Aorta (tissue), 5 donors: ENCODE results near the gene CCDC70. TPM values are rescaled to one million over a fixed set of nuclear protein-coding genes. Genes with fewer than 3 reads are reported as not detected.
A peak's percentile ranks its signal among the peaks of the same experiment; 100 is the strongest.

ENCODE experiments used
- ATAC-seq: fragments of 200-7000 bp; cut with Tn5 transposase; one replicate; pipeline ENCODE4 v1.9.1; 2022; ENCODE audit warnings: moderate library complexity; ENCODE audit not compliant: low FRiP score
- DNase-seq, 2 donors: peaks; one replicate each; pipeline ENCODE4 v3.0.0-alpha.2; 2020
- H3K27ac ChIP-seq, 2 donors: one replicate each; pipeline ENCODE4 v1.5.1; 2013; ENCODE audit warnings: low read length in 2 of 2, mild to moderate bottlenecking in 2 of 2, moderate library complexity in 2 of 2, control low read depth in 1 of 2, inconsistent platforms in 1 of 2, low read depth in 1 of 2
- H3K27me3 ChIP-seq, 2 donors: one replicate each; pipeline ENCODE4 v1.6.1; 2013; ENCODE audit warnings: control low read depth in 1 of 2, low read length in 1 of 2, mild to moderate bottlenecking in 1 of 2, moderate library complexity in 1 of 2; ENCODE audit not compliant: insufficient read depth in 2 of 2, control insufficient read depth in 1 of 2
- H3K36me3 ChIP-seq, 2 donors: one replicate each; pipeline ENCODE4 v1.6.1; 2013; ENCODE audit warnings: control low read depth in 1 of 2, low read length in 1 of 2, mild to moderate bottlenecking in 1 of 2; ENCODE audit not compliant: insufficient read depth in 2 of 2, control insufficient read depth in 1 of 2
- H3K4me1 ChIP-seq, 2 donors: one replicate each; pipeline ENCODE4 v1.6.1; 2013; ENCODE audit warnings: low read length in 2 of 2, control low read depth in 1 of 2, mild to moderate bottlenecking in 1 of 2, moderate library complexity in 1 of 2; ENCODE audit not compliant: insufficient read depth in 2 of 2, control insufficient read depth in 1 of 2
- H3K4me3 ChIP-seq, 2 donors: one replicate each; pipeline ENCODE4 v1.5.1; 2013; ENCODE audit warnings: low read length in 2 of 2, control low read depth in 1 of 2, mild to moderate bottlenecking in 1 of 2
- H3K9me3 ChIP-seq: one replicate; pipeline ENCODE4 v1.6.1; 2013; ENCODE audit warnings: mild to moderate bottlenecking, low read length; ENCODE audit not compliant: control insufficient read depth
- WGBS, 2 donors: extraction: QIAGEN DNeasy Blood & Tissue Kit; methylation state at CpG; one replicate each; pipeline ENCODE4 v1.1.7; 2013; 5-methylcytosine and 5-hydroxymethylcytosine counted together
- intact Hi-C, 2 donors: fragments of 100-400 bp; cut with DNase I; formaldehyde crosslinking; loops; one replicate each; pipeline versions ENCODE4 v1.14.2 to v1.15.0; 2022
- polyA plus RNA-seq, 2 donors: library from polyadenylated mRNA; stranded (reverse); fragments of 200-250 nt; gene quantifications; one replicate each; pipeline ENCODE4 v1.2.3, GENCODE V29; 2013
- total RNA-seq, 2 donors: library from RNA; stranded (reverse); fragmentation: NEBNext Ultra II Directional; extraction: Animal tissue kit (Norgen Biotek cat#: 25700); gene quantifications; one replicate each; pipeline ENCODE4 v1.2.1, GENCODE V29; 2021
- donor health status: healthy with polysubstance abuse.
- donor health status: Bipolar disorder and iron deficiency.
- donor health status: DM: no; HTN: no; CAD: no.
- donor health status: DM: no; HTN: no; CAD: no.
- donor health status: DM: yes; HTN: yes; CAD: no.

CCDC70 gene
- total and polyA plus RNA-seq, 4 donors: not detected

DNA sequence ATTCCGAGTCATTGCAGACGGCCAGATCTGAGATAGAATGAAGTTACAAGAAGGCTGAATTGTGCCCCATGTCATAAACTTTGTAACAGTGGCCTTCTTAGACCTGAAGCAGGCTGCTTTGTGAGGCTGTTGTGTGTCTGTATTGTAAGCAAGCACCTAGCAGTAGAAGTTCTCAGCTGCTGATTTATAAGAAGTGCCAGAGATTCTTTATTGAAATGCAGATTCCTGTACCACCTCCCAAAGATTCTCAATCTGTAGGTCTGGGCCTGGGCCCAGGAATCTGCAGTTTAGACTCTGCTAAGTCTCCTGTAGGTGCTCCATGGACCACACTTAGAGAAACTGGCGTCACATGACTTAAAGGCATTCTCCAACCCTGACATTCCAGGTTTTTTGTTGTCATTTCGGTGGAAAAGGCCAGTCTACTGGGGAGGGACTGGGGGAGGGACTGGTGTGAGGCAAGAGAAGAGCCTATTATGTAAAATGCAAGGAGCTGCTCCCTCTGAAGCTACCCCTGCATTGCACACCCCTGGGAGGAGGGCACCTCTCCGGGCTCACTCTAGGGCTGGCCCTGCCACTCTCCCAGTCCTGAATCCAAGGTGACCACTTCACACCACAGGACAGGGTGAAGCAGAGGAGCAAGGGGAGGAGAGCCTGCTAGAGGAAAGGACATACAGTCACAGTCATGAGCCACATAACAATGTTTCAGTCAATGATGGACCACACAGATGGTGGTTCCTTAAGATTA is 16.0 kb upstream of the CCDC70 start:
- no peaks in the 10 kb centered on the region for H3K36me3 ChIP-seq
- H3K4me1 ChIP-seq: peaks cover 0 to 2% of the 10 kb centered on the region in 2 donors
- intact Hi-C loops: loop anchor here in 1 of 2 donors (10.0 kb wide), 1 partner anchor 279 kb away; the partner anchor contains the start of gene NEK5
- H3K9me3 ChIP-seq: no peaks in the 10 kb centered on the region
- no peak overlapping the region for H3K4me3 ChIP-seq
- H3K27ac ChIP-seq: no peak overlapping the region
- 50 to 70% methylated on average over 5 of the region's 5 CpGs for WGBS, 2 donors
- DNase-seq: no peak
- H3K27me3 ChIP-seq: no peaks in the 10 kb centered on the region
- no peak for ATAC-seq

DNA sequence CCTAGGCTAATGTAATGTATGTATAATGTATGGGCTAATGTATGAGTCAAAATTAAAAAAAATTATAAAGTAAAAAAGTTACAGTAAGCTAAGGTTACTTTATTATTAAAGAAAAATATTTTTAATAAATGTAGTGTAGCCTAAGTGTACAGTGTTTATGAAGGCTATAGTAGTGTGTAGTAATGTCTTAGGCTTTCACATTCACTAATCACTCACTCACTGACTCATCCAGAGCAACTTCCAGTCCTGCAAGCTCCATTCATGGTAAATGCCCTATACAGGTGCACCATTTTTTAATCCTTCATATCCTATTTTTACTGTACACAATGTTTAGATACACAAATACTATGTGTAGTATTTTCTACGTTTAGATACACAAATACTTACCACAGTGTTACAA is 15.0 kb upstream of the CCDC70 start:
- DNase-seq: no peak
- Histone ChIP-seq H3K27ac (no peak overlapping the region), H3K4me3 (no peak overlapping the region), H3K9me3 (no peaks in the 10 kb centered on the region), H3K27me3 (no peaks in the 10 kb centered on the region), H3K36me3 (no peaks in the 10 kb centered on the region), H3K4me1 (peaks cover 0 to 2% of the 10 kb centered on the region in 2 donors)
- 85 to 95% methylated on average over 1 of the region's 1 CpG for WGBS, 2 donors
- no peak for ATAC-seq
- intact Hi-C loops: loop anchor here in 1 of 2 donors (10.0 kb wide), 1 partner anchor 278 kb away; the partner anchor contains the start of gene NEK5

DNA sequence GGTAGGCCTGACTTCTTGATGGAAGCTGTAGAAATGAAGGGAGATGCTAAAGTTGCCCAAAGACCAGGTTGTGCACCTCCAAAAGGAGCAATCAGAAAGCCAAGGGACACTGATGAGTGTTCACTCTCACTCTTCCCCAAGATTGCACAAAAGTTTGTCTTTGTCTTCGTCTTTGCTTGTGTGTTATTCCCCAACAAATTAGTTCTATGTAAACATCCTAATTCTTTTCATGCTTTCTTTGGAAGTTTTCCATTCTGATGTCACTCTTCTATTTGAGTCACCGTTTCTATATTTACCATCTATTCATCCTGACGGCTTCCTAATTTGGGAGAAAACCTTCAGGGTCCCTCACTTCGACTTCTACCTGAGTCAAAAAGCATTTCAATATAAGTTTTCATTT is 13.1 kb upstream of the CCDC70 start:
- no peak overlapping the region for H3K27ac ChIP-seq
- DNase-seq: no peak
- H3K27me3 ChIP-seq: no peaks in the 10 kb centered on the region
- H3K36me3 ChIP-seq: no peaks in the 10 kb centered on the region
- H3K4me1 ChIP-seq: peaks cover 0 to 2% of the 10 kb centered on the region in 2 donors
- ATAC-seq: no peak
- intact Hi-C loops: loop anchor here in 1 of 2 donors (10.0 kb wide), 1 partner anchor 276 kb away; the partner anchor contains the start of gene NEK5
- WGBS, 2 donors: 5 to 6% methylated on average over 4 of the region's 4 CpGs
- no peak overlapping the region for H3K4me3 ChIP-seq
- no peaks in the 10 kb centered on the region for H3K9me3 ChIP-seq

DNA sequence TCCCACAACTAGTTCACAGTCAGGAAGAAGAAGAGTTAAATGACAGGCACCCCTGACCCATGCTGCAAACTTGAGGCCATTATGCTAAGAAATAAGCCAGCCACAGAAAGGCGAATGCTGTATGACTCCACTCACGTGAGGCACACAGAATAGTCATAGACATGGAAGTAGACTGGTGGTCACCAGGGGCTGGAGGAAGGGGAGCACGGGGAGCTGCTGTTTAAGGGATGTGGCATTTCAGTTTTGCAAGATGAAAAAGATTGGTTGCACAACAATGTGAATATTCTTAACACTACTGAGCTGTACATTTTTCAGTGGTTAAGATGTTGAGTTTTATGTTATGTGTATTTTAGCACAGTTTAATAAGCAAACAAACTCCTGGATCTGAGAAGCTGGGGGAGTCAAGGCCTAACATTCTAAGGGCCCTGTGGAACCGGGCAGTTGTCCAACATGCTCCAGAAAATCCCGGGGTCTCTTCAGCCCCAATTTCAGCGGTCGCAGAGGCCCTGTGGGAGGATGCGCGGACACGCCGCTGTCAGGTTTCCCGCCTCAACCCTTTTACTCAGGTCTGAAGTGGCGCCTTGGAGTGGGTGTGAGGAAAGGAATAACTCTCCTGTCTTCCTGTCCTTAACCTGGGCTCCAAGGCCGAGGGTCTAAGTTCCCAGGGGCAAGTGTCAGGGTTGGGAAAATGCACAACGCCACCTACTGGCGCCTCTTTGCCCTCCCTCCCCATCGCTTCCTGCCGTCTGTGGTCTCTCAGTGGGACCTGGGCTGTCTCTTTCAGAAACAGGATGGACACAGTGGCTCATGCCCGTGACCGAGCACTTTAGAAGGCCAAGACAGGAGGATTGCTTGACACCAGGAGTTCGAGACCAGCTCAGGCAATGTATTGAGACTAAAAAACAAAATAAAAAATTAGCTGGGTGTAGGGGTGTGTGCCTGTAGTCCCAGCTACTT is 12.3 kb upstream of the CCDC70 start:
- no peaks in the 10 kb centered on the region for H3K36me3 ChIP-seq
- WGBS, 2 donors: 72 to 76% methylated on average over 21 of the region's 21 CpGs
- ATAC-seq: peak; percentile 57
- intact Hi-C loops: loop anchor here in 1 of 2 donors (10.0 kb wide), 1 partner anchor 275 kb away; the partner anchor contains the start of gene NEK5
- H3K27me3 ChIP-seq: no peaks in the 10 kb centered on the region
- DNase-seq: no peak
- peaks cover 0 to 2% of the 10 kb centered on the region in 2 donors for H3K4me1 ChIP-seq
- no peak overlapping the region for H3K27ac ChIP-seq
- H3K9me3 ChIP-seq: no peaks in the 10 kb centered on the region
- H3K4me3 ChIP-seq: no peak overlapping the region

DNA sequence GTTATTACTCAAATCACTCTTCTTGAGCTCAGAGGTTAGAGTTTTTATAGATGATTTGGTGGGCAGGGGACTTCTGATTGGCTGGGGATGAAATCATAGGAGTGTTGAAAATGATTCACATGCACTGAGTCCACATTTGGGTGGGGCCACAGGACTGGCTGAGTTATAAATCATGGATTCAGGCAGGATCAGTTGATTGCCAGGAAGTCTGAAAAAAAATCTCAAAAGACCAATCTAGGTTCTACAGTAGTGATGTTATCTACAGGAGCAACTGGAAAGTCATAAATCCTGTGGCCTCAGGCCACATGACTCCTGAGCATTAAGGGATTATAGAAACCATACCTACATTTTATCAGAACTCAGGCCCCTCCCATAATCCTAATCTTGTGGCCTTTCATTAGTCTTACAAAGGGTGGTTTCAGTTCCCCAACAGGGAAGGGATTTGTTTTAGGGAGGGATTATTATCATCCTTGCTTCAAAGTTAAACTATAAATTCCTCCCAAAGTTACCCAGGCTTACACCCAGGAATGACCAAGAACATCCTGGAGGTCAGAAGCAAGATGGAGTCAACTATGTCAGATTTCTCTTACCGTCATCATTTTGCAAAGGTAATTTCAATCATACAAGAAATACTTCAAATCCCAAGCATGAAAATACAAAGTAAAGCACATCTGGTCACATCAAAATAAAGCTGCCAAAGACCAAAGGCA is 5.6 kb upstream of the CCDC70 start:
- WGBS, 2 donors: 94 to 96% methylated on average over 1 of the region's 1 CpG
- DNase-seq (no peak), ATAC-seq (no peak)
- H3K36me3 ChIP-seq: no peaks in the 10 kb centered on the region
- intact Hi-C loops: no loop called here
- no peaks in the 10 kb centered on the region for H3K27me3 ChIP-seq
- H3K4me1 ChIP-seq: no peaks in the 10 kb centered on the region
- no peak overlapping the region for H3K4me3 ChIP-seq
- H3K27ac ChIP-seq: no peak overlapping the region
- no peaks in the 10 kb centered on the region for H3K9me3 ChIP-seq

DNA sequence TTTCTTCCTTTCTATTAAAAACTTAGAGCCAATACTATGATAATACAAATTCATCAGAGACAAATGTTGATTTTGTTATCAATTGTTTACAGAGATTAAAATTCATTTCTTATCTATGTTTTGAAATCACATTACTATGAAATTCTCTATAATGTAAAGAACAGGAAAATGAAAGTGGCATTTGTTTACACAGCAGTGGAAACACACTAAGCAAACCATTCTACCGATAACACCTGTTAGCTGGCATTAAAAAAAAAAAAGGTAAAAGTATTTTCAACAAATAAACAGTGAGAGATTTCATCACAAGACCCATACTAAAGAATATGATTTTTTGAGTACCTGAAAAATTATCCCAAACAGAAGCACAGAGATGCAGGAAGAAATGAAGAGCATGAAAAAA is 4.8 kb upstream of the CCDC70 start:
- ATAC-seq (no peak), DNase-seq (no peak)
- Histone ChIP-seq H3K27ac (no peak overlapping the region), H3K4me1 (no peaks in the 10 kb centered on the region), H3K27me3 (no peaks in the 10 kb centered on the region), H3K9me3 (no peaks in the 10 kb centered on the region), H3K4me3 (no peak overlapping the region), H3K36me3 (no peaks in the 10 kb centered on the region)
- 87 to 88% methylated on average over 1 of the region's 1 CpG for WGBS, 2 donors
- intact Hi-C loops: no loop called here

DNA sequence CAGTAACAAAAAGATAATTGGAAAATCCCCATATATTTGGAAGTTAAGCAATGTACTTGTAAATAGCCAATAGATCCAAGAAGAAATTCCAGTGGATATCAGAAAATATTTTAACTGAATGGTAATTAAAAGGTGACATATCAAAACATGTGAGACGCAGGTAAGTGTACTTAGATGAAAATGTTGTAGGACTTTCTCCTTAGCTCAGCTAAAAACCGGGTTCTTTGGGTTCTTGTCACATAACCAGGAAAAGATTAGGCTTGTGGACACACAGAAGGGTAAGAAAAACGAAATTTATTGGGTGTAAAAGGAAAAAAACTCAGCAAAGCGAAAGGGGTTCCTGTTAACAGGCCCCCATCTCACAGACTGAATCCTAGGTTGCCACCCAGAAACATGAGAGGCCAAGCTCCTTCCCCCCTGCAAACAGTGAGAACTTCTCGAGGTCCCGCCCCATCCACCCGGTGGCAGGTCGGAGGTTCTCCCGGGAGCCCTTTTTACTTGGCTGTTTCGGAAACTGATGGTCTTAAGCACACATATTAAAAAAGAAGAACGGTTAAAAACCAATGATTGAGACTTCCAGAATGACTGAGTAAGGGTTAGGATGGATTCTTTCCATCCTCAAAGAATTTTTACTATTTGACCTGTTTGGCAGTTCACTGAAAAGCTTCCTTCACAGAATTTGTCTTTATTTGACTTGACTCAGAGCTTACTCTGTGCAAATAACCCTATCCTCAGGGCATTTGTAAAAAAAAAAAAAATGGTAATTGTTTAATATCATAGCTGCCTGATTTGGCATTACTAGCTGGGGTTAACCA is 3.1 kb upstream of the CCDC70 start:
- 45 to 53% methylated on average over 11 of the region's 11 CpGs for WGBS, 2 donors
- Histone ChIP-seq H3K4me3 (no peak overlapping the region), H3K4me1 (no peaks in the 10 kb centered on the region), H3K9me3 (no peaks in the 10 kb centered on the region), H3K27me3 (no peaks in the 10 kb centered on the region), H3K27ac (no peak overlapping the region), H3K36me3 (no peaks in the 10 kb centered on the region)
- ATAC-seq: no peak
- intact Hi-C loops: no loop called here
- no peak for DNase-seq

DNA sequence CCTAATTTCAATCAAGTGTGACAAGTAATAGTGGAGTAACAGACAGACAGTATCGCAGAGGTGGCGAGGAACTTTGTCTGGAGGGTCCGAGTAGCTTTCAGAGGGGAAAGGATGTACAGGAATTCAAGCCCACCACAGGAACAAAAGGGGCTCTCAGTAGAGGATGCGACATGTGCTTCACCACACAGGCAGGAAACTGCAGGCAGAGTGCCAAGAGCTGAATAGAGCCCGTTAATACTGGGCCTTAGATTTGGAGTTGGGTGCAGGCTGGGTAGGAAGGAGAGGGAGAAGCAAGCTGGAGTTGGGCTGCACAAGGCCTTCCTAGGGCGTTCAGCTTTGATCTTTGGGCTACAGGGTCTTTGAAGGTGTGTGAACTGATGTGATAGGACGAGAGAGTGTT is 1.2 kb downstream of the CCDC70 start:
- Histone ChIP-seq H3K4me3 (no peak overlapping the region), H3K36me3 (no peaks in the 10 kb centered on the region), H3K4me1 (no peaks in the 10 kb centered on the region), H3K27me3 (no peaks in the 10 kb centered on the region), H3K27ac (no peak overlapping the region), H3K9me3 (no peaks in the 10 kb centered on the region)
- intact Hi-C loops: no loop called here
- 78% methylated on average over 7 of the region's 7 CpGs for WGBS, 2 donors
- DNase-seq (no peak), ATAC-seq (no peak)
